Gastroesophageal sphincter (tissue), 3 donors: ENCODE results near the gene FUT9.

ENCODE experiments used
- POLR2AphosphoS5 ChIP-seq: sonication (generic); formaldehyde crosslinking; IDR thresholded peaks from one replicate; pipeline ENCODE4 v1.6.1; 2017; ENCODE audit warnings: antibody characterized with exemption
- TF ChIP-seq, protein P1 (sequence below), 4 experiments: fragments of 200-600 bp in 2 of 4; fragments of 450-650 bp in 2 of 4; sonication (generic) in 1 of 4; IDR thresholded peaks; one replicate each; pipeline ENCODE4 v1.5.1; 2017 to 2019; ENCODE audit warnings: antibody characterized with exemption in 4 of 4, mild to moderate bottlenecking in 2 of 4, moderate library complexity in 2 of 4

DNA sequence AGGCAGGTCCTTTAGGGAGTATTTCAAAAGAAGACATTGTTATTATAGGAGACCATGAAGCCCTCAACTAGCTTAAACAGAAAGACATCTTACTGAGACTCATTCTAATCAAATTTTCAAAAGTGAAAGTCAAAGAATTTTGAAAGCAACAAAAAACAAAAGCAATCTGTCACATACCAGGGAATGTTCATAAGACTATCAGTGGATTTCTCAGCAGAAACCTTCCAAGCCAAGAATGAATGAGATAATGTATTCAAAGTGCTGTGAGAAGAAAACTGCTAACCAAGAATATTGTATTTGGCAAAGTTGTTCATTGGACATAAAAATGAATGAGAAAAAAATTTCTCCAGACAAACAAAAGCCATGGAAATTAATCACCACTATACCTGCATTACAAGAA lies 48.2 kb upstream of the FUT9 start:
- TF ChIP-seq, protein P1, sequence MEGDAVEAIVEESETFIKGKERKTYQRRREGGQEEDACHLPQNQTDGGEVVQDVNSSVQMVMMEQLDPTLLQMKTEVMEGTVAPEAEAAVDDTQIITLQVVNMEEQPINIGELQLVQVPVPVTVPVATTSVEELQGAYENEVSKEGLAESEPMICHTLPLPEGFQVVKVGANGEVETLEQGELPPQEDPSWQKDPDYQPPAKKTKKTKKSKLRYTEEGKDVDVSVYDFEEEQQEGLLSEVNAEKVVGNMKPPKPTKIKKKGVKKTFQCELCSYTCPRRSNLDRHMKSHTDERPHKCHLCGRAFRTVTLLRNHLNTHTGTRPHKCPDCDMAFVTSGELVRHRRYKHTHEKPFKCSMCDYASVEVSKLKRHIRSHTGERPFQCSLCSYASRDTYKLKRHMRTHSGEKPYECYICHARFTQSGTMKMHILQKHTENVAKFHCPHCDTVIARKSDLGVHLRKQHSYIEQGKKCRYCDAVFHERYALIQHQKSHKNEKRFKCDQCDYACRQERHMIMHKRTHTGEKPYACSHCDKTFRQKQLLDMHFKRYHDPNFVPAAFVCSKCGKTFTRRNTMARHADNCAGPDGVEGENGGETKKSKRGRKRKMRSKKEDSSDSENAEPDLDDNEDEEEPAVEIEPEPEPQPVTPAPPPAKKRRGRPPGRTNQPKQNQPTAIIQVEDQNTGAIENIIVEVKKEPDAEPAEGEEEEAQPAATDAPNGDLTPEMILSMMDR (IDR thresholded peaks at IDR 0.05) = no peak
- no peak for TF ChIP-seq POLR2AphosphoS5
